NT2/D1 (cell line): ENCODE data around the gene TIMM44.
A peak's percentile ranks its signal among the peaks of the same experiment; 100 is the strongest.

Experiments used
- DNase-seq: peaks from one replicate; pipeline ENCODE4 v3.0.0-alpha.2; 2011; ENCODE audit warnings: low read depth, low spot score
- H3K27me3 ChIP-seq: 2 replicates; pipeline ENCODE4 v1.6.0; 2011; ENCODE audit warnings: mild to moderate bottlenecking; ENCODE audit not compliant: insufficient read length, insufficient read depth
- H3K36me3 ChIP-seq: 2 replicates; pipeline ENCODE4 v1.6.1; 2011; ENCODE audit warnings: mild to moderate bottlenecking, low read length, mixed read lengths; ENCODE audit not compliant: insufficient read depth, insufficient read length
- H3K4me1 ChIP-seq: 2 replicates; pipeline ENCODE4 v1.5.1; 2011; ENCODE audit not compliant: insufficient read depth, insufficient read length
- H3K4me3 ChIP-seq: 2 replicates; pipeline ENCODE4 v1.5.1; 2011; ENCODE audit warnings: low read depth; ENCODE audit not compliant: insufficient read length
- H3K9ac ChIP-seq: 2 replicates; pipeline ENCODE4 v1.6.0; 2011; ENCODE audit warnings: low read depth; ENCODE audit not compliant: insufficient read length
- H3K9me3 ChIP-seq: 2 replicates; pipeline ENCODE4 v1.5.1; 2011; ENCODE audit warnings: mild to moderate bottlenecking, low read length; ENCODE audit not compliant: insufficient read depth
- SUZ12 ChIP-seq: IDR thresholded peaks from 2 replicates; pipeline ENCODE4 v1.6.1; 2011; ENCODE audit not compliant: insufficient read length, insufficient read depth; ENCODE audit errors: extremely low read depth
- YY1 ChIP-seq: IDR thresholded peaks from 2 replicates; pipeline ENCODE4 v1.6.1; 2011; ENCODE audit not compliant: insufficient read length, insufficient read depth
- ZNF274 ChIP-seq: IDR thresholded peaks from 2 replicates; pipeline ENCODE4 v1.6.1; 2011; ENCODE audit warnings: mild to moderate bottlenecking, low read depth, low read length

Gene TIMM44

GRCh38 chr19:7904074-7905020, 39.1 kb downstream of the TIMM44 start:
- DNase-seq, result no peak
- Histone ChIP-seq H3K27me3 (no peaks in the 10 kb centered on the region), H3K9ac (peak overlapping the region; percentile 92), H3K4me3 (peak overlapping the region; percentile 98), H3K9me3 (no peaks in the 10 kb centered on the region), H3K36me3 (peaks cover 46% of the 10 kb centered on the region), H3K4me1 (peaks cover 35% of the 10 kb centered on the region)
- no peak for TF ChIP-seq SUZ12
- no peak for TF ChIP-seq ZNF274
- no peak for TF ChIP-seq YY1

GRCh38 chr19:7903244-7904073, 40.0 kb downstream of the TIMM44 start, which contains the start of gene MAP2K7:
MAP2K7 (plus strand) TSS chr19:7903877; CDS start chr19:7903945, 68 bp downstream.
- H3K4me1 ChIP-seq, result peaks cover 34% of the 10 kb centered on the region
- no peak for TF ChIP-seq YY1
- TF ChIP-seq ZNF274, result no peak
- no peak for TF ChIP-seq SUZ12
- DNase-seq, result peak; percentile 99
- H3K36me3 ChIP-seq, result peaks cover 54% of the 10 kb centered on the region
- H3K9ac ChIP-seq, result peak within 1 kb of the TSS; percentile 100
- H3K4me3 ChIP-seq, result peak within 1 kb of the TSS; percentile 98
- H3K27me3 ChIP-seq, result no peaks in the 10 kb centered on the region
- no peaks in the 10 kb centered on the region for H3K9me3 ChIP-seq

GRCh38 chr19:7902796-7903243, 40.6 kb downstream of the TIMM44 start:
- no peak for DNase-seq
- H3K4me1 ChIP-seq, result peaks cover 30% of the 10 kb centered on the region
- peak overlapping the region; percentile 100 for H3K9ac ChIP-seq
- TF ChIP-seq ZNF274 (no peak), SUZ12 (no peak), YY1 (no peak)
- H3K36me3 ChIP-seq, result peaks cover 55% of the 10 kb centered on the region
- H3K4me3 ChIP-seq, result peak overlapping the region; percentile 98
- no peaks in the 10 kb centered on the region for H3K27me3 ChIP-seq
- no peaks in the 10 kb centered on the region for H3K9me3 ChIP-seq

- H3K36me3 ChIP-seq, result peaks cover 48% of the 10 kb centered on the region
- no peaks in the 10 kb centered on the region for H3K9me3 ChIP-seq
- no peak for DNase-seq
- no peak overlapping the region for H3K9ac ChIP-seq
- peaks cover 25% of the 10 kb centered on the region for H3K4me1 ChIP-seq
- H3K4me3 ChIP-seq, result no peak overlapping the region
- no peaks in the 10 kb centered on the region for H3K27me3 ChIP-seq
- TF ChIP-seq SUZ12, result no peak
- TF ChIP-seq YY1, result no peak
- no peak for TF ChIP-seq ZNF274
These were observed 42.1 kb downstream of the TIMM44 start for GRCh38 chr19:7901337-7901736.

GRCh38 chr19:7900931-7901330, 42.5 kb downstream of the TIMM44 start:
- DNase-seq, result no peak

GRCh38 chr19:7900401-7900870, 43.0 kb downstream of the TIMM44 start:
- Histone ChIP-seq H3K4me3 (no peak overlapping the region), H3K27me3 (no peaks in the 10 kb centered on the region), H3K36me3 (peaks cover 44% of the 10 kb centered on the region), H3K4me1 (peaks cover 23% of the 10 kb centered on the region), H3K9me3 (no peaks in the 10 kb centered on the region), H3K9ac (peak overlapping the region; percentile 17)
- TF ChIP-seq YY1 (no peak), ZNF274 (no peak), SUZ12 (no peak)
- no peak for DNase-seq

More at GRCh38 chr19:7900931-7901330, 42.5 kb downstream of the TIMM44 start:
- H3K27me3 ChIP-seq, result no peaks in the 10 kb centered on the region
- peaks cover 44% of the 10 kb centered on the region for H3K36me3 ChIP-seq
- TF ChIP-seq YY1, result no peak
- H3K4me1 ChIP-seq, result peaks cover 23% of the 10 kb centered on the region
- no peak overlapping the region for H3K4me3 ChIP-seq
- peak overlapping the region; percentile 29 for H3K9ac ChIP-seq
- no peaks in the 10 kb centered on the region for H3K9me3 ChIP-seq

- no peak for DNase-seq
- H3K4me1 ChIP-seq, result peaks cover 23% of the 10 kb centered on the region
- peak overlapping the region; percentile 29 for H3K9ac ChIP-seq
- H3K36me3 ChIP-seq, result peaks cover 41% of the 10 kb centered on the region
- no peak for TF ChIP-seq SUZ12
- TF ChIP-seq ZNF274, result no peak
- H3K27me3 ChIP-seq, result no peaks in the 10 kb centered on the region
- H3K4me3 ChIP-seq, result no peak overlapping the region
- no peaks in the 10 kb centered on the region for H3K9me3 ChIP-seq
These were observed 43.6 kb downstream of the TIMM44 start for GRCh38 chr19:7899751-7900378.
